ENCODE data around the gene TMPRSS9.

The TMPRSS9 gene

GRCh38 chr19:2421581-2422306 is 61.7 kb downstream of the TMPRSS9 start:
- Histone ChIP-seq H3K79me2 (ENCODE audit: insufficient read depth, low read length) (peaks cover 12% of the 10 kb centered on the region), H3K4me2 (ENCODE audit: low read length) (no peak overlapping the region), H3K9me3 (ENCODE audit: low read length) (no peaks in the 10 kb centered on the region), H3K4me1 (ENCODE audit: insufficient read depth, low read length, severe bottlenecking) (peaks cover 12% of the 10 kb centered on the region), H3F3A (ENCODE audit: insufficient read depth, low read length) (no peaks in the 10 kb centered on the region), H3K9ac (ENCODE audit: low read length) (no peak overlapping the region), H3K27ac (ENCODE audit: low read depth, low read length, poor library complexity, severe bottlenecking) (no peak overlapping the region), H3K9me2 (ENCODE audit: low read depth, low read length) (no peaks in the 10 kb centered on the region), H2AFZ (ENCODE audit: low read length) (no peak overlapping the region), H3K4me3 (ENCODE audit: low read depth, low read length, poor library complexity, severe bottlenecking) (no peak overlapping the region), H3K36me3 (ENCODE audit: insufficient read depth, low read length) (peaks cover 39% of the 10 kb centered on the region), H4K20me1 (ENCODE audit: insufficient read depth, low read length) (no peaks in the 10 kb centered on the region), H3K27me3 (ENCODE audit: insufficient read depth, low read length) (no peaks in the 10 kb centered on the region)
- TF ChIP-seq EZH2 (IDR thresholded peaks at IDR 0.05; ENCODE audit: borderline replicate concordance, low read length) (no peak), CTCF (IDR thresholded peaks at IDR 0.05; ENCODE audit: low read length) (no peak)

- H3F3A ChIP-seq (ENCODE audit: insufficient read depth, low read length), result no peaks in the 10 kb centered on the region
- H3K4me3 ChIP-seq (ENCODE audit: low read depth, low read length, poor library complexity, severe bottlenecking), result no peak overlapping the region
- no peaks in the 10 kb centered on the region for H3K27me3 ChIP-seq (ENCODE audit: insufficient read depth, low read length)
- no peaks in the 10 kb centered on the region for H3K9me3 ChIP-seq (ENCODE audit: low read length)
- H3K79me2 ChIP-seq (ENCODE audit: insufficient read depth, low read length), result peaks cover 14% of the 10 kb centered on the region
- no peak for TF ChIP-seq CTCF (IDR thresholded peaks at IDR 0.05; ENCODE audit: low read length)
- TF ChIP-seq EZH2 (IDR thresholded peaks at IDR 0.05; ENCODE audit: borderline replicate concordance, low read length), result no peak
- no peak overlapping the region for H2AFZ ChIP-seq (ENCODE audit: low read length)
- H3K4me1 ChIP-seq (ENCODE audit: insufficient read depth, low read length, severe bottlenecking), result peaks cover 18% of the 10 kb centered on the region
- no peaks in the 10 kb centered on the region for H3K9me2 ChIP-seq (ENCODE audit: low read depth, low read length)
- no peak overlapping the region for H3K9ac ChIP-seq (ENCODE audit: low read length)
- no peak overlapping the region for H3K27ac ChIP-seq (ENCODE audit: low read depth, low read length, poor library complexity, severe bottlenecking)
- H4K20me1 ChIP-seq (ENCODE audit: insufficient read depth, low read length), result no peaks in the 10 kb centered on the region
- H3K36me3 ChIP-seq (ENCODE audit: insufficient read depth, low read length), result peaks cover 30% of the 10 kb centered on the region
- H3K4me2 ChIP-seq (ENCODE audit: low read length), result no peak overlapping the region
Measured at GRCh38 chr19:2423071-2423914, 63.2 kb downstream of the TMPRSS9 start.

- Histone ChIP-seq H4K20me1 (ENCODE audit: insufficient read depth, low read length) (no peaks in the 10 kb centered on the region), H3K9ac (ENCODE audit: low read length) (no peak overlapping the region), H3K9me2 (ENCODE audit: low read depth, low read length) (no peaks in the 10 kb centered on the region), H3F3A (ENCODE audit: insufficient read depth, low read length) (no peaks in the 10 kb centered on the region), H3K36me3 (ENCODE audit: insufficient read depth, low read length) (peaks cover 34% of the 10 kb centered on the region), H3K4me3 (ENCODE audit: low read depth, low read length, poor library complexity, severe bottlenecking) (no peak overlapping the region), H3K4me1 (ENCODE audit: insufficient read depth, low read length, severe bottlenecking) (peaks cover 26% of the 10 kb centered on the region), H3K27me3 (ENCODE audit: insufficient read depth, low read length) (no peaks in the 10 kb centered on the region), H2AFZ (ENCODE audit: low read length) (no peak overlapping the region), H3K27ac (ENCODE audit: low read depth, low read length, poor library complexity, severe bottlenecking) (no peak overlapping the region), H3K9me3 (ENCODE audit: low read length) (no peaks in the 10 kb centered on the region), H3K4me2 (ENCODE audit: low read length) (no peak overlapping the region), H3K79me2 (ENCODE audit: insufficient read depth, low read length) (peaks cover 14% of the 10 kb centered on the region)
- no peak for TF ChIP-seq EZH2 (IDR thresholded peaks at IDR 0.05; ENCODE audit: borderline replicate concordance, low read length)
- TF ChIP-seq CTCF (IDR thresholded peaks at IDR 0.05; ENCODE audit: low read length), result no peak
Measured at GRCh38 chr19:2423915-2424685, 64.0 kb downstream of the TMPRSS9 start.
